IPS-20b (cell line): ENCODE results near the gene L2HGDH.

ENCODE experiments used
- H3K27ac ChIP-seq: one replicate; pipeline ENCODE4 v1.5.1; 2013; ENCODE audit warnings: low read length
- H3K27me3 ChIP-seq: 2 replicates; pipeline ENCODE4 v1.6.1; 2013; ENCODE audit warnings: mild to moderate bottlenecking, low read length, inconsistent platforms; ENCODE audit not compliant: insufficient read depth
- H3K36me3 ChIP-seq: 2 replicates; pipeline ENCODE4 v1.6.1; 2013; ENCODE audit warnings: low read depth, mild to moderate bottlenecking, inconsistent platforms, low read length, moderate library complexity; ENCODE audit not compliant: insufficient read depth
- H3K4me1 ChIP-seq: 2 replicates; pipeline ENCODE4 v1.6.1; 2013; ENCODE audit warnings: mild to moderate bottlenecking, control low read depth, inconsistent platforms, low read length, moderate library complexity; ENCODE audit not compliant: insufficient read depth
- H3K4me3 ChIP-seq: 2 replicates; pipeline ENCODE4 v1.5.1; 2013; ENCODE audit warnings: mild to moderate bottlenecking, low read length, inconsistent platforms
- H3K9ac ChIP-seq: 2 replicates; pipeline ENCODE4 v1.6.1; 2013; ENCODE audit warnings: low read depth, mild to moderate bottlenecking, inconsistent platforms, low read length, moderate library complexity
- H3K9me3 ChIP-seq: 2 replicates; pipeline ENCODE4 v1.6.1; 2013; ENCODE audit warnings: mild to moderate bottlenecking, low read depth, low read length, inconsistent platforms; ENCODE audit not compliant: insufficient read depth

Gene L2HGDH

DNA sequence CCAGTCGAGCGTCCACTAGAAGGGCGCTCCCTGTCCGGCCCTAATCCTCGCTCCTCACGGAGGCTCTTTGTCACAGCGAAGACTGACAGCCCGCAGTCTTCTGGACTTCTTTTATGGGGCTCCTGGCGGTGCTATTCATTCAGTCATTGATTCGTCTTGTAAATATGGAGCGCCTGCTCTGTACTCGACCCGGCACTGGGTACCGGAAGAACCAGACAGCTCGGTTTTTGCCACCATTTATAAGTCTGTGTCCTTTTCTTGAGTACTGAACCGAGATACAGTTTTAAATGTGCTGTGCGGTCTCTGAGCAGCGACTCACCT is 665 bp upstream of the L2HGDH start:
- Histone ChIP-seq H3K9ac (peak overlapping the region; percentile 91), H3K36me3 (no peaks in the 10 kb centered on the region), H3K9me3 (peaks cover 10% of the 10 kb centered on the region; the same call in 1 of the 2 replicates), H3K27ac (peak overlapping the region; percentile 59), H3K4me1 (peaks cover 8% of the 10 kb centered on the region), H3K27me3 (no peaks in the 10 kb centered on the region), H3K4me3 (peak overlapping the region; percentile 95)

DNA sequence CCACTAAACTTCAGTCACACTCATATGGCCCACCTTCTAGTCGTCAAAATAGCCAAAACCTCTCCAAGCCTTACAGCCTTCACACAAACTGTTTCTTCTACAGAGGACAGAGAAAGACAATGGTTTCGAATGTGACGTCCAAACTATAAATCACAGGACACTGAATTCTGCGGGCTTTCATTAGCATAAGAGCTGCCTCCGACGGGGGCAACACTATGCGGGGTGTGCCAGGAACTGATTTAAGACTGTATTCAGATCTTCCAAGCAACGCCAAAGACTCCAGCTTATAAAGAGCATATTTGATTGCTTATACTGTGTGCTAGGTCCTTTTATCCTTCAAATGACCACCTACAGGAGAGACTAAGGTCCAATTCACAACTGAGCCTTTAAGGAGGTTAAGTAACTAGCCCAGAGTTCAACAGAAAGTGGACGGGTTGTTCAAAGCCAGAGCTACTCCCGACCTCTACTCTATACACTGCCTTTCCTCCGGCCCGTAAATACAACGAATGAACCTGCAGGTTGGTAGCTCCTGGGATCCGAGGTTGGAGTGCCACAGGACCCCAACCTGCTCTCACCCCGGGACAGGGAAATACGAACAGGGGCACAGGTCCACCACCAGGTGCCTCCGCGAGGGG is 575 bp downstream of the L2HGDH start:
- H3K27ac ChIP-seq: no peak overlapping the region
- H3K36me3 ChIP-seq: no peaks in the 10 kb centered on the region
- no peaks in the 10 kb centered on the region for H3K27me3 ChIP-seq
- peak overlapping the region; percentile 95 for H3K4me3 ChIP-seq
- peaks cover 10% of the 10 kb centered on the region; the same call in 1 of the 2 replicates for H3K9me3 ChIP-seq
- peak overlapping the region; percentile 91 for H3K9ac ChIP-seq
- H3K4me1 ChIP-seq: peaks cover 8% of the 10 kb centered on the region

- no peak overlapping the region for H3K9ac ChIP-seq
- no peaks in the 10 kb centered on the region for H3K36me3 ChIP-seq
- H3K9me3 ChIP-seq: peaks cover 10% of the 10 kb centered on the region; the same call in 1 of the 2 replicates
- no peaks in the 10 kb centered on the region for H3K27me3 ChIP-seq
- peak overlapping the region; percentile 95; the same call in 1 of the 2 replicates for H3K4me3 ChIP-seq
- peaks cover 8% of the 10 kb centered on the region for H3K4me1 ChIP-seq
- no peak overlapping the region for H3K27ac ChIP-seq
These were observed 1.6 kb downstream of the L2HGDH start for GRCh38 chr14:50310445-50310844.

- Histone ChIP-seq H3K36me3 (no peaks in the 10 kb centered on the region), H3K4me3 (no peak overlapping the region), H3K9me3 (no peaks in the 10 kb centered on the region), H3K9ac (no peak overlapping the region), H3K27me3 (no peaks in the 10 kb centered on the region), H3K27ac (no peak overlapping the region), H3K4me1 (peaks cover 7% of the 10 kb centered on the region)
These were observed 3.6 kb downstream of the L2HGDH start for GRCh38 chr14:50308363-50308915.

- Histone ChIP-seq H3K36me3 (peaks cover 20% of the 10 kb centered on the region), H3K27ac (no peak overlapping the region), H3K27me3 (no peaks in the 10 kb centered on the region), H3K9me3 (no peaks in the 10 kb centered on the region; the same call in 1 of the 2 replicates), H3K9ac (no peak overlapping the region), H3K4me1 (peaks cover 11% of the 10 kb centered on the region; the same call in 1 of the 2 replicates), H3K4me3 (no peak overlapping the region)
These were observed 8.1 kb downstream of the L2HGDH start for GRCh38 chr14:50303744-50304471.

DNA sequence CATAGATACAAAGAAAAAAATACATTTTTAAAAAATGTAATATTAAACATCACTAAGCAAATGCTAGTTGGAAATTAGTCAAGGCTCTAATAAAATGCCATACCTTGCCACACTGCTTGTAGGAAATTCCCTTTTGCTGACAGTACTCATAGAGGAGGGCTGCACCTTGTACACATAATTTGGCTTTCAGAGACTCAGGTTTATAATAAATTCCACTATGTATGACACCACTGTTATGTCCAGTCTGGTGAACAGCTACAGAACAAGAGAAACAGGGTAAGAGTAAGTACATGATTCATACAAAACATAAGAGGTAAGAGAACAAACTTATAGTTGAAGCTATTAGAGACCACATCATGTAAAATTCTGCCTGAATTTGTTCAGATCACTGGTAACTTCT is 10.1 kb downstream of the L2HGDH start:
- Histone ChIP-seq H3K4me3 (no peak overlapping the region), H3K27me3 (no peaks in the 10 kb centered on the region), H3K9ac (no peak overlapping the region), H3K4me1 (peaks cover 11% of the 10 kb centered on the region; the same call in 1 of the 2 replicates), H3K9me3 (no peaks in the 10 kb centered on the region; the same call in 1 of the 2 replicates), H3K27ac (no peak overlapping the region), H3K36me3 (peaks cover 20% of the 10 kb centered on the region)

DNA sequence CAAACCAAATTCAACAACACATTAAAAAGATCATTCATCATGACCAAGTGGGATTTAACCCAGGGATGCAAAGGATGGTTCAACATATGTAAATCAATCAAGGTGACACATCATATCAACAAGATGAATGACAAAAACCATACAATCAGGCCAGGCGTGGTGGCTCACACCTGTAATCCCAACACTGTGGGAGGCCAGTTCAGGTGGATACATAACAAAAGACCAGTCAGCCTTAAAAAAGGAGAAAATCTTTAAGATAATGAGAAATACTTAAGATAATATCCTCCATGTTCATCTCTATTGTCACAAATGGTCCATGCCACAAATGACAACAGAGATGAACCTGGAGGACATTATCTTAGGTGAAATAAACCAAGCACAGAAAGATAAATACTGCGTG is 12.4 kb downstream of the L2HGDH start:
- H3K36me3 ChIP-seq: peaks cover 22% of the 10 kb centered on the region
- H3K9me3 ChIP-seq: no peaks in the 10 kb centered on the region; the same call in 1 of the 2 replicates
- no peaks in the 10 kb centered on the region for H3K27me3 ChIP-seq
- no peak overlapping the region for H3K9ac ChIP-seq
- peak overlapping the region; percentile 21; the same call in 1 of the 2 replicates for H3K4me3 ChIP-seq
- H3K4me1 ChIP-seq: peaks cover 11% of the 10 kb centered on the region; the same call in 1 of the 2 replicates
- H3K27ac ChIP-seq: peak overlapping the region; percentile 48

- Histone ChIP-seq H3K9ac (no peak overlapping the region), H3K4me1 (no peaks in the 10 kb centered on the region), H3K4me3 (no peak overlapping the region), H3K27ac (no peak overlapping the region), H3K27me3 (no peaks in the 10 kb centered on the region), H3K36me3 (peaks cover 37% of the 10 kb centered on the region), H3K9me3 (no peaks in the 10 kb centered on the region)
These were observed 21.7 kb downstream of the L2HGDH start for GRCh38 chr14:50290306-50290705.

DNA sequence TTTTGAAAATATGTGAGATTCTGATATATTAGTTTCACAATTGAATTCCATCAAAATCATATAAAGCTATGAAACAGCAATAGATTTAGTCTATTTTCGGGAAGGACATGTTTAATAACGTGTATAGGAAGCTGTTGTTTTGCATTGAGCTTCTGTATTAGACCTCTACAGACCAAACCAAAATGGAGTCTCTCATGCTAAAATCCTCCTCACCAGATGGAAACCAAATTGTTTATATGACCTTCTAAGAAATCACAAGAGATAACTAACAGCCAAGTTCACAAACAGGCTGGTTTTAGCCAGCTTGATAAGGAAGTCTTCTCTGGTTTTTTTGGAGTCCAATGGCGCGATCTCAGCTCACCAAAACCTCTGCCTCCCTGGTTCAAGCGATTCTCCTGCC is 23.9 kb downstream of the L2HGDH start:
- no peak overlapping the region for H3K9ac ChIP-seq
- H3K27me3 ChIP-seq: no peaks in the 10 kb centered on the region
- no peak overlapping the region for H3K27ac ChIP-seq
- no peak overlapping the region for H3K4me3 ChIP-seq
- H3K36me3 ChIP-seq: peaks cover 34% of the 10 kb centered on the region
- no peaks in the 10 kb centered on the region for H3K9me3 ChIP-seq
- no peaks in the 10 kb centered on the region for H3K4me1 ChIP-seq

DNA sequence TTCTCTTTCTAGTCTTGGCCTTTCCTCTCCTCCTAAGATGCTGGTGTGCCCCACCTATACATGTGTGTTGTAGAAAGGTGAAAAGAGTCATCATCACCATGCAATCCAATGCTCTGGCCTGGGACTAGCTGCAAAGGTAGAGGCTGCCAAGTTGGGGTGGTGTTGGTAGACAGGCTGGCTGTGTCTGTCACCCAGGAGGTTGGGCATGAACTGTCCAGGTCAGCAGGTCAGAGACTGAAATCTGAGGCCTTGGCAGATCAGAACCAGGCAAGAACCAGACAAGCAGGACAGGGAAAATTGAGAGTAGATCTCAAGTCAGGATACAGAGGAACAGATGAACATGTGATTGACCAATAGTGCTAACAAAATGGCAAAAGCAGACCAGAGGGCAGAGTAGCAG is 26.2 kb downstream of the L2HGDH start:
- no peaks in the 10 kb centered on the region for H3K27me3 ChIP-seq
- no peak overlapping the region for H3K27ac ChIP-seq
- H3K4me1 ChIP-seq: no peaks in the 10 kb centered on the region
- peaks cover 36% of the 10 kb centered on the region for H3K36me3 ChIP-seq
- no peak overlapping the region for H3K4me3 ChIP-seq
- H3K9me3 ChIP-seq: no peaks in the 10 kb centered on the region
- H3K9ac ChIP-seq: no peak overlapping the region

DNA sequence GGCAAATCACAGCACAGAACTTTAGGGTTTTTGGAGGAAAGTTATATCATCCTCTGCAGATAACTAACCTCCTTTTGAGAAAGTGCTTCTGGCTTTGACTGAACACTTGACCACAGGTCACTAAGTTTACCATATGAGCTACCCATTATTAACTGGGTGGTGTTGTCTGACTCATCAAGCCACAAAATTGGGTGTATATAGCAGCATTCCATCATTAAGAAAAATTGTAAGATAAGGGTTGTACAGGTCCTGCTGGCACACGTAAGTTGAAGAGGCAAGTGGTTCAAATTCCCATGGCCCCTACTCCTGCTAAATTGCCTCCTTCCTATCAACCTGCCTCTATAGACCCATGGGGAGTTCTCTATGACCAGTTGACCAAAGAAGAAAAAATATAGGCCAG is 39.5 kb downstream of the L2HGDH start:
- no peak overlapping the region for H3K4me3 ChIP-seq
- no peak overlapping the region for H3K9ac ChIP-seq
- H3K27me3 ChIP-seq: no peaks in the 10 kb centered on the region
- H3K4me1 ChIP-seq: no peaks in the 10 kb centered on the region
- H3K27ac ChIP-seq: no peak overlapping the region
- peaks cover 22% of the 10 kb centered on the region for H3K36me3 ChIP-seq
- H3K9me3 ChIP-seq: no peaks in the 10 kb centered on the region

DNA sequence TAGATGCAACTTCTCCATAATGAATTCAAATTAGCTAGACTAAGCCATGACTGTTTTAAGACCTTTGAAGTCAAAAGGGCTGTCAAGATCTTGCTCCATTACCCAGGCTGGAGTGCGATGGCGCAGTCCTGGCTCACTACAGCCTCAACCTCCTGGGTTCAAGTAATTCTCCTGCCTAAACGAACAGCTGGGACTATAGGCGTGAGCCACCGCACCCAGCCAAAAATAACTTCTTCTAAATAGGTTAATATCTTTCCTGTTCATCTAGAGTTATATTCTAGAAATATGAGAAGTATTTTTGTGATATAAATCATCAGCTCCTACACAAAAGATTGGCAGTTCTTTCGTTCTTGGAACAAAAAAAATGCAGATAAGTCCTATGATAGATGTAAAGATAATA is 41.1 kb downstream of the L2HGDH start:
- no peak overlapping the region for H3K27ac ChIP-seq
- peaks cover 23% of the 10 kb centered on the region for H3K36me3 ChIP-seq
- H3K4me1 ChIP-seq: no peaks in the 10 kb centered on the region
- H3K27me3 ChIP-seq: no peaks in the 10 kb centered on the region
- H3K9me3 ChIP-seq: no peaks in the 10 kb centered on the region
- H3K4me3 ChIP-seq: no peak overlapping the region
- H3K9ac ChIP-seq: no peak overlapping the region
